H1 (cell line): ENCODE data around the gene CUTC. TPM values are rescaled to one million over a fixed set of nuclear protein-coding genes. Genes with fewer than 3 reads are reported as not detected.

Experiments
- CTCF ChIA-PET: fragments of 300-600 bp; sonication (Branson Sonifier 250); formaldehyde crosslinking; loops from one replicate; lab custom pipeline; 2021; ENCODE audit not compliant: partially characterized antibody; lab: Charles Lee
- POLR2A ChIA-PET: fragments of 300-600 bp; sonication (Branson Sonifier 250); formaldehyde crosslinking; loops from one replicate; lab custom pipeline; 2021; ENCODE audit warnings: inconsistent platforms; ENCODE audit not compliant: partially characterized antibody; lab: Charles Lee
- DNase-seq, 2 experiments: peaks; one replicate each; pipeline versions ENCODE4 v3.0.0 to v3.0.0-alpha.2; 2010 to 2022; ENCODE audit warnings: low spot score in 2 of 2, low read depth in 1 of 2, mixed read lengths in 1 of 2
- FAIRE-seq: peaks from 2 replicates; lab custom pipeline; 2011; peaks lifted over from hg19 to GRCh38; lab: Jason Lieb, UNC
- H2AFZ ChIP-seq: 2 replicates; pipeline ENCODE4 v1.8.1; 2012; ENCODE audit warnings: low read length, inconsistent platforms
- H2AK5ac ChIP-seq: 2 replicates; pipeline ENCODE4 v1.6.1; 2013; ENCODE audit warnings: low read depth, low read length
- H2BK120ac ChIP-seq: replicated peaks from 2 replicates; pipeline ENCODE3; 2013; ENCODE audit warnings: low read depth, low read length, inconsistent platforms
- H2BK12ac ChIP-seq: 2 replicates; pipeline ENCODE4 v1.6.1; 2013; ENCODE audit warnings: low read depth, low read length
- H2BK15ac ChIP-seq: 2 replicates; pipeline ENCODE4 v1.6.1; 2013; ENCODE audit warnings: low read length
- H2BK20ac ChIP-seq: 2 replicates; pipeline ENCODE4 v1.6.1; 2013; ENCODE audit warnings: low read length
- H2BK5ac ChIP-seq: 2 replicates; pipeline ENCODE4 v1.6.1; 2013; ENCODE audit warnings: low read depth, low read length
- H3K14ac ChIP-seq: 2 replicates; pipeline ENCODE4 v1.6.1; 2013; ENCODE audit warnings: inconsistent platforms; ENCODE audit not compliant: insufficient read length
- H3K18ac ChIP-seq: 2 replicates; pipeline ENCODE4 v1.6.1; 2013; ENCODE audit warnings: low read length; ENCODE audit errors: extremely low read depth
- H3K23ac ChIP-seq: 2 replicates; pipeline ENCODE4 v1.6.1; 2013; ENCODE audit warnings: inconsistent platforms; ENCODE audit not compliant: insufficient read length
- H3K23me2 ChIP-seq: 2 replicates; pipeline ENCODE4 v1.6.1; 2013; ENCODE audit warnings: low read depth, low read length
- H3K27ac ChIP-seq: 2 replicates; pipeline ENCODE4 v1.6.1; 2011; ENCODE audit warnings: low read depth, low read length, inconsistent platforms
- H3K27me3 ChIP-seq, 4 experiments: replicated peaks in 1 of 4; 1 replicate in 1 of 4; 2 replicates in 3 of 4; pipeline versions ENCODE4 v1.6.1 to v1.8.1; 2011 to 2013; ENCODE audit warnings: low read length in 3 of 4, mild to moderate bottlenecking in 3 of 4, inconsistent platforms in 2 of 4, mixed read lengths in 2 of 4, moderate library complexity in 1 of 4; ENCODE audit not compliant: control insufficient read depth in 3 of 4, insufficient read depth in 3 of 4; ENCODE audit errors: extremely low read depth in 1 of 4
- H3K36me3 ChIP-seq, 4 experiments: 2 replicates each; pipeline versions ENCODE4 v1.6.1 to v1.8.1; 2011 to 2013; ENCODE audit warnings: mild to moderate bottlenecking in 4 of 4, low read length in 3 of 4, moderate library complexity in 2 of 4, control low read depth in 1 of 4, inconsistent platforms in 1 of 4; ENCODE audit not compliant: insufficient read depth in 4 of 4, control insufficient read depth in 2 of 4
- H3K4ac ChIP-seq: replicated peaks from 2 replicates; pipeline ENCODE3; 2013; ENCODE audit warnings: low read length, low read depth, mixed read lengths, inconsistent platforms; ENCODE audit not compliant: insufficient read length
- H3K4me1 ChIP-seq, 4 experiments: replicated peaks in 1 of 4; 1 replicate in 1 of 4; 2 replicates in 3 of 4; pipeline versions ENCODE4 v1.6.1 to v1.8.1; 2011 to 2013; ENCODE audit warnings: low read length in 3 of 4, inconsistent platforms in 2 of 4, mixed read lengths in 1 of 4; ENCODE audit not compliant: insufficient read depth in 4 of 4, control insufficient read depth in 3 of 4
- H3K4me2 ChIP-seq, 2 experiments: 2 replicates each; pipeline versions ENCODE4 v1.6.1 to v1.8.1; 2011 to 2013; ENCODE audit warnings: low read depth in 2 of 2, low read length in 2 of 2, control low read depth in 1 of 2, inconsistent platforms in 1 of 2, mild to moderate bottlenecking in 1 of 2; ENCODE audit not compliant: insufficient read depth in 1 of 2
- H3K4me3 ChIP-seq, 4 experiments: fragments of 200-600, 300-600 bp in 1 of 4; sonication (generic), shearing (Covaris generic), sonication (Bioruptor Twin) in 1 of 4; 2 replicates each; pipeline versions ENCODE4 v1.5.1 to v1.8.1; 2011 to 2016; ENCODE audit warnings: low read length in 4 of 4, low read depth in 3 of 4, control low read depth in 2 of 4, inconsistent platforms in 2 of 4, mild to moderate bottlenecking in 2 of 4, mixed read lengths in 1 of 4, moderate library complexity in 1 of 4; ENCODE audit not compliant: insufficient read depth in 2 of 4; ENCODE audit errors: extremely low read depth in 1 of 4
- H3K56ac ChIP-seq: replicated peaks from 2 replicates; pipeline ENCODE3; 2013; ENCODE audit warnings: low read depth, mild to moderate bottlenecking, mixed read lengths, low read length, inconsistent platforms; ENCODE audit not compliant: insufficient read length
- H3K79me1 ChIP-seq: 2 replicates; pipeline ENCODE4 v1.6.1; 2013; ENCODE audit warnings: low read depth, low read length, control low read depth
- H3K79me2 ChIP-seq, 2 experiments: 2 replicates each; pipeline versions ENCODE4 v1.6.1 to v1.8.1; 2012 to 2013; ENCODE audit warnings: low read length in 2 of 2, mild to moderate bottlenecking in 2 of 2, inconsistent platforms in 1 of 2; ENCODE audit not compliant: insufficient read depth in 2 of 2, control insufficient read depth in 1 of 2
- H3K9ac ChIP-seq, 4 experiments: replicated peaks in 1 of 4; 1 replicate in 1 of 4; 2 replicates in 3 of 4; pipeline versions ENCODE4 v1.6.1 to v1.8.1; 2011 to 2013; ENCODE audit warnings: low read depth in 3 of 4, low read length in 3 of 4, control low read depth in 2 of 4, mild to moderate bottlenecking in 2 of 4, moderate library complexity in 2 of 4, inconsistent platforms in 1 of 4; ENCODE audit errors: extremely low read depth in 1 of 4
- H3K9me3 ChIP-seq, 2 experiments: 2 replicates each; pipeline versions ENCODE4 v1.6.1 to v1.8.1; 2012 to 2013; ENCODE audit warnings: mild to moderate bottlenecking in 2 of 2, moderate library complexity in 2 of 2, control low read depth in 1 of 2, inconsistent platforms in 1 of 2, low read depth in 1 of 2, low read length in 1 of 2, mixed read lengths in 1 of 2; ENCODE audit not compliant: insufficient read depth in 2 of 2
- H4K20me1 ChIP-seq, 2 experiments: replicated peaks in 1 of 2; 2 replicates each; pipeline versions ENCODE3 to v1.8.1; 2011 to 2013; ENCODE audit warnings: inconsistent platforms in 2 of 2, low read length in 2 of 2, mild to moderate bottlenecking in 1 of 2; ENCODE audit not compliant: insufficient read depth in 2 of 2, control insufficient read depth in 1 of 2
- H4K5ac ChIP-seq: 2 replicates; pipeline ENCODE4 v1.6.1; 2013; ENCODE audit warnings: low read length, low read depth, mixed read lengths, inconsistent platforms; ENCODE audit not compliant: insufficient read length
- H4K8ac ChIP-seq: 2 replicates; pipeline ENCODE4 v1.8.0; 2013; ENCODE audit warnings: mild to moderate bottlenecking, moderate library complexity, low read length, inconsistent platforms; ENCODE audit not compliant: insufficient read depth; ENCODE audit errors: extremely low read depth
- H4K91ac ChIP-seq: replicated peaks from 2 replicates; pipeline ENCODE3; 2013; ENCODE audit warnings: low read length, mixed read lengths, inconsistent platforms; ENCODE audit not compliant: insufficient read length
- ATF2 ChIP-seq: IDR thresholded peaks from 2 replicates; pipeline ENCODE4 v1.6.1; 2012; ENCODE audit warnings: low read length, inconsistent platforms
- RXRA ChIP-seq: IDR thresholded peaks from 2 replicates; pipeline ENCODE4 v1.6.1; 2011; ENCODE audit warnings: low read depth, mild to moderate bottlenecking, low read length, moderate library complexity; ENCODE audit not compliant: insufficient read depth
- TCF12 ChIP-seq: IDR thresholded peaks from 2 replicates; pipeline ENCODE4 v1.6.1; 2011; ENCODE audit warnings: low read depth, mild to moderate bottlenecking, low read length
- USF2 ChIP-seq: IDR thresholded peaks from 2 replicates; pipeline ENCODE4 v1.6.1; 2011; ENCODE audit warnings: low read length, improper control_type of control experiment
- WGBS, 2 experiments: shearing (Covaris generic) in 1 of 2; methylation state at CpG; one replicate each; pipeline versions ENCODE4 v1.1.6 to v1.1.7; 2013 to 2015; ENCODE audit warnings: low lambda C conversion rate in 2 of 2, mixed read lengths in 2 of 2, inconsistent platforms in 1 of 2, low coverage in 1 of 2, missing lambda C conversion rate in 1 of 2; ENCODE audit not compliant: insufficient replicate concordance in 2 of 2, insufficient coverage in 1 of 2, insufficient read length in 1 of 2; ENCODE audit errors: extremely low coverage in 1 of 2, missing lambda C conversion rate in 1 of 2; 5-methylcytosine and 5-hydroxymethylcytosine counted together
- polyA plus RNA-seq, 7 experiments: library from polyadenylated mRNA; depleted of rRNA in 3 of 7; stranded (reverse) in 5 of 7; unstranded in 2 of 7; fragments of >200 nt in 5 of 7; fragments of 200-250 nt in 2 of 7; gene quantifications; 1 replicate in 5 of 7; 2 replicates in 1 of 7; 4 replicates in 1 of 7; pipeline versions ENCODE4 v1.2.1 to v1.2.3, GENCODE V29; 2011 to 2013; ENCODE audit warnings: missing spikeins in 2 of 7, mixed read lengths in 2 of 7
- total RNA-seq: library from RNA; stranded (reverse); fragmentation: NEBNext Ultra II Directional; extraction: Animal tissue kit (Norgen Biotek cat#: 25700); gene quantifications from 2 replicates; pipeline ENCODE4 v1.2.1, GENCODE V29; 2021

Gene CUTC
- total and polyA plus RNA-seq, 2 of the 8 experiments (the other 6 are each of a cell fraction or from before 2014, with no cell fraction given) = 25.3 to 25.6 TPM

GRCh38 chr10:99689461-99689860 is 42.6 kb upstream of the CUTC start:
- ChIA-PET POLR2A (no interaction called here), CTCF (no interaction called here)
- no peak overlapping the region for H2BK20ac ChIP-seq
- H3K9ac ChIP-seq = no peak overlapping the region
- no peak overlapping the region for H3K18ac ChIP-seq
- H3K79me1 ChIP-seq = no peaks in the 10 kb centered on the region
- no peak overlapping the region for H3K14ac ChIP-seq
- H3K36me3 ChIP-seq = peaks cover 0 to 10% (median 8%) of the 10 kb centered on the region in 4 experiments; a peak in 6 of 8 replicates
- no peak overlapping the region for H2BK120ac ChIP-seq
- H4K8ac ChIP-seq = no peak overlapping the region
- H3K23me2 ChIP-seq = no peaks in the 10 kb centered on the region
- no peak overlapping the region for H3K4me2 ChIP-seq
- H3K9me3 ChIP-seq = no peaks in the 10 kb centered on the region
- H3K4ac ChIP-seq = no peak overlapping the region
- no peak overlapping the region for H3K27ac ChIP-seq
- no peak overlapping the region for H3K56ac ChIP-seq
- H3K27me3 ChIP-seq = no peaks in the 10 kb centered on the region
- H3K79me2 ChIP-seq = no peaks in the 10 kb centered on the region
- H2AK5ac ChIP-seq = no peak overlapping the region
- H2BK5ac ChIP-seq = no peak overlapping the region
- no peak overlapping the region for H2BK12ac ChIP-seq
- no peaks in the 10 kb centered on the region for H3K4me1 ChIP-seq
- H2AFZ ChIP-seq = no peak overlapping the region
- no peak overlapping the region for H3K23ac ChIP-seq
- WGBS, 2 experiments = 89% methylated on average over 1 of the region's 1 CpG; no CpG with 5 or more reads in 1 of the 2 experiments
- TF ChIP-seq USF2 (no peak), ATF2 (no peak), RXRA (no peak), TCF12 (no peak)
- TF ChIP-seq, all 59 proteins: peak for 0
- Histone ChIP-seq H2BK15ac (no peak overlapping the region), H4K91ac (no peak overlapping the region), H4K5ac (no peak overlapping the region), H3K4me3 (no peak overlapping the region), H4K20me1 (no peaks in the 10 kb centered on the region)
- DNase-seq (no peak), FAIRE-seq (no peak)
